AG04450 (cell line): ENCODE data around the gene RAP1GAP. TPM values are rescaled to one million over a fixed set of nuclear protein-coding genes. Genes with fewer than 3 reads are reported as not detected.
A peak's percentile ranks its signal among the peaks of the same experiment; 100 is the strongest.

ENCODE experiments used
- CTCF ChIA-PET: fragments of 300-600, 350-600 bp; formaldehyde crosslinking; extraction: SDS; loops from one replicate; lab custom pipeline; 2022; ENCODE audit warnings: antibody characterized with exemption, inconsistent platforms; lab: Charles Lee
- POLR2A ChIA-PET: fragments of 350-600 bp; formaldehyde crosslinking; extraction: SDS; loops from one replicate; lab custom pipeline; 2021; ENCODE audit warnings: antibody characterized with exemption, inconsistent platforms; lab: Yijun Ruan, JAX
- DNase-seq: peaks from one replicate; pipeline ENCODE4 v3.0.0-alpha.2; 2011; ENCODE audit warnings: low read depth, low spot score
- H3K27ac ChIP-seq: one replicate; pipeline ENCODE4 v1.5.1; 2012; ENCODE audit warnings: low read depth, low read length, control low read depth
- H3K27me3 ChIP-seq: one replicate; pipeline ENCODE4 v1.6.0; 2012; ENCODE audit warnings: low read length; ENCODE audit not compliant: control insufficient read depth, insufficient read depth
- H3K4me3 ChIP-seq: 2 replicates; pipeline ENCODE4 v1.5.1; 2011; ENCODE audit warnings: mild to moderate bottlenecking, low read depth, low read length, control low read depth
- H3K9me3 ChIP-seq: 2 replicates; pipeline ENCODE4 v1.5.1; 2012; ENCODE audit warnings: low read length; ENCODE audit not compliant: control insufficient read depth, insufficient read depth
- polyA plus RNA-seq: library from polyadenylated mRNA; depleted of rRNA; stranded (reverse); fragments of >200 nt; gene quantifications from 2 replicates; pipeline ENCODE4 v1.2.3, GENCODE V29; 2011
- TF ChIP-seq, protein P1 (sequence below): IDR thresholded peaks from 2 replicates; pipeline ENCODE4 v1.5.1; 2011; ENCODE audit warnings: low read depth, low read length, control low read depth, inconsistent platforms

The RAP1GAP gene
- polyA plus RNA-seq, 1 experiment: 0.14 TPM

DNA sequence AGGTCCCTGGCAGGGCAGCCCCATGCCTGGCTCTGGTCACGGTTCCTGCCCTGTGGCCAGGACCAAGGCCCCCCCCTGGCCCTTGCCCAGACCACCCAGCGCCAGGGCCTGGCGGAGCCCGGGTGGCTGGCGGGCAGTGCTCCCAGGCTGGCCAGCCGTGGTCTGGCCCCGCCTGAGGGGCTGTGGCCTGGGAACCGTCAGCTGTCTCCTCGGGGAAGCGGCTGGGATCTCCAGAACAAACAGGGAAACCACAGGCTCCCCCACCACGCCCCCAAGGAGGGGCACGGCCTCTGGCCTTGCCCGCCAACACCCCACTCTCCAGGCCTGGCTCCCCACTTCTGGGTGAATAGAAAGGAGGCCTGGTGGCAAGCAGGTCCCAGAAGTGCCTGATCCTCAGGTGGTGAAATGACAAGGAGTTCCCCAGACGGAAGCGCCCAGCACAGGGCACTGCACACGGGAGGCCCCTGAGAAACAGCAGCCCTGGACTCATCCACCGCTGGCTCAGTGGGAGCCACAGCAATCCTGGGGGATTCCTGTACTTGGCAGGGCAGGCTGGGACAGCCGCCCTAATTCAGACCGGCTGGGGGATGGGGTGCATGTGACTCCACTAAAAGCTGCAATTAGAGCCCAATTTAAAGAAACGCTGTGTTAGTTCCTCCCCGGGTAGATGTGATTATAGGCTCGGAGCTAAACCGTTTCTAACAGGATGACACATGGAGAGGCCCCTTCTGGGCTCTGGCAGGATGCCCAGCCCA is 78.9 kb downstream of the RAP1GAP start:
- H3K4me3 ChIP-seq: no peak overlapping the region
- TF ChIP-seq, protein P1, sequence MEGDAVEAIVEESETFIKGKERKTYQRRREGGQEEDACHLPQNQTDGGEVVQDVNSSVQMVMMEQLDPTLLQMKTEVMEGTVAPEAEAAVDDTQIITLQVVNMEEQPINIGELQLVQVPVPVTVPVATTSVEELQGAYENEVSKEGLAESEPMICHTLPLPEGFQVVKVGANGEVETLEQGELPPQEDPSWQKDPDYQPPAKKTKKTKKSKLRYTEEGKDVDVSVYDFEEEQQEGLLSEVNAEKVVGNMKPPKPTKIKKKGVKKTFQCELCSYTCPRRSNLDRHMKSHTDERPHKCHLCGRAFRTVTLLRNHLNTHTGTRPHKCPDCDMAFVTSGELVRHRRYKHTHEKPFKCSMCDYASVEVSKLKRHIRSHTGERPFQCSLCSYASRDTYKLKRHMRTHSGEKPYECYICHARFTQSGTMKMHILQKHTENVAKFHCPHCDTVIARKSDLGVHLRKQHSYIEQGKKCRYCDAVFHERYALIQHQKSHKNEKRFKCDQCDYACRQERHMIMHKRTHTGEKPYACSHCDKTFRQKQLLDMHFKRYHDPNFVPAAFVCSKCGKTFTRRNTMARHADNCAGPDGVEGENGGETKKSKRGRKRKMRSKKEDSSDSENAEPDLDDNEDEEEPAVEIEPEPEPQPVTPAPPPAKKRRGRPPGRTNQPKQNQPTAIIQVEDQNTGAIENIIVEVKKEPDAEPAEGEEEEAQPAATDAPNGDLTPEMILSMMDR: no peak
- H3K9me3 ChIP-seq: no peaks in the 10 kb centered on the region; the same call in 1 of the 2 replicates
- DNase-seq: no peak
- ChIA-PET CTCF (no interaction called here), POLR2A (no interaction called here)
- H3K27ac ChIP-seq: no peak overlapping the region
- H3K27me3 ChIP-seq: peaks cover 12% of the 10 kb centered on the region

DNA sequence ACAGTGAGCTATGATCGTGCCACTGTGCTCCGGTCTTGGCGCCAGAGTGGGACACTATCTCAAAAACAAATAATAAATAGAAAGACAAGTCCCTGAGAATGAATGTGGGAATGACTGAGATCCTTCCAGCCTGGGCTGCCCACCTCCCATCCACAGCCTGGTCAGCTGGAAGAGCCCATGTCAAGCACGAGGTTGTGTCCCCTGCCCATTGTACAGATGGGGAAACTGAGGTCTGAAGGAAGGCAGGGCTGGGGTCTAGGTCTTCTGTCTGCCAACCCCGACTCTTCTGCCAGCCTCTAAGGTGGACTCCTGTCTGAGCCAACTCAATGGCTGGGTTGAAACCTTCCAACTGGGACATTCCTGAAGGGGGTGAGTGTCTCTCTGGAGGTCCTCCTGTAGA is 79.5 kb downstream of the RAP1GAP start:
- Histone ChIP-seq H3K4me3 (no peak overlapping the region), H3K9me3 (no peaks in the 10 kb centered on the region), H3K27me3 (peaks cover 12% of the 10 kb centered on the region), H3K27ac (no peak overlapping the region)
- no peak for DNase-seq
- TF ChIP-seq, protein P1: no peak
- CTCF ChIA-PET: no interaction called here
- POLR2A ChIA-PET: no interaction called here

DNA sequence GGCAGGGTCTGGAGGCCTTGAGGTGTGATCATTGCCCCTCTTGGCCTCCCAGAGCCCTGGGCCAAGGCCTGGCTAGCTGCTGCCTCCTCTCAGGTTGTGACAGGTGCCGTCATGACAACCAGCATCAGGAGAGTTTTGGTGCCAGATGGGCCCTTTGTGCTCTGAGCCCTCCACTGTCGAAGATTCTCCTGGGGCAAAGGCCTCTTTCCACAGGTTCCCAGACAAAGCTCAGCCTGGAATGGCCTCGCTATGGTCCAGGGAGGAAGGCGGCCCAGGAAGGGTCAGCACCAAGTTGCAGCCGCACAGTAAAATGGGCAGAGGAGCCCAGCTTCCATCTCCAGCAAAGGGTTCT is 81.6 kb downstream of the RAP1GAP start:
- Histone ChIP-seq H3K27me3 (peaks cover 10% of the 10 kb centered on the region), H3K4me3 (no peak overlapping the region), H3K27ac (no peak overlapping the region), H3K9me3 (no peaks in the 10 kb centered on the region)
- CTCF ChIA-PET: interaction anchor here (0.5 kb wide), 1 partner anchor 48 kb away, joined by 3 read pairs; no protein-coding TSS in a partner anchor
- no peak for DNase-seq
- TF ChIP-seq, protein P1: no peak
- POLR2A ChIA-PET: no interaction called here

DNA sequence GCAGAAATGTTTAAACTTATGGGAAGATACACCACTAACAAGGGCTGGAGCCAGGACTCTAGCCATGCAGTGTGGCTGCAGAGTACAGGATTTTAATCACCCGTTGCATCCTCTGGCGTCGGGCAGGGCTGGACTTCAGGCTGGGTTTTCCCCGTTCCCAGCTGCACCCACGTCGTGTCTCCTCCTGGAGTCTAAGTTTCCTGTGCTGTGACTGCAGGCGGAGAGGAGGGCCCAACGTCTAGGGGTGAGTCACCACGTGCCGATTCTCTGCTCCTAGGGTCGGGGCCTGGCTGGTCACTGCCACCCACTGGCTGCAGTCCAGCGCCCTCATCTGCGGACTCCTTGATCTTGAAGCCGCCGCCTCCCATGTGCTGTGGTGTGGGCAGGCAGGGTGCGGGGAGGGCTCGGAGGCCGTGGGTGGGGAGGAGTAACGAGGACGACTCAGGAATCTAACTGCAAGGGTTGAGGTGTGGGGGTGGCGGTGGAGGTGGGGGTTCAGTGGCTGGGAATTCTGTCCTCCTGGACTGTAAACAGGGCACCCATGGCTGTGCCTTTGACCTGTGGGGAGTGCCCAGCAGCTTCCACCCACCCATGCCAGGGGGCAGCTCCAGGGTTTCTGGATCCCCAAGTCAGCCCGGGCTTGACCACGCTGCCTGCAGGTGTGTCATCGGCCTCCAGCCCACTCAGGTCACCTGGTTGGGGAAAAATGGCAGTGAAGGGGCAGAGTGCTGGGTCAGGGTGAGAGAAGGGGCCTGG is 82.1 kb downstream of the RAP1GAP start:
- DNase-seq: peak; percentile 44
- TF ChIP-seq, protein P1: no peak
- ChIA-PET CTCF (interaction anchor here (0.5 kb wide), 1 partner anchor 47 kb away, joined by 3 read pairs; no protein-coding TSS in a partner anchor), POLR2A (no interaction called here)
- Histone ChIP-seq H3K9me3 (no peaks in the 10 kb centered on the region), H3K27ac (no peak overlapping the region), H3K27me3 (peaks cover 9% of the 10 kb centered on the region), H3K4me3 (no peak overlapping the region)

DNA sequence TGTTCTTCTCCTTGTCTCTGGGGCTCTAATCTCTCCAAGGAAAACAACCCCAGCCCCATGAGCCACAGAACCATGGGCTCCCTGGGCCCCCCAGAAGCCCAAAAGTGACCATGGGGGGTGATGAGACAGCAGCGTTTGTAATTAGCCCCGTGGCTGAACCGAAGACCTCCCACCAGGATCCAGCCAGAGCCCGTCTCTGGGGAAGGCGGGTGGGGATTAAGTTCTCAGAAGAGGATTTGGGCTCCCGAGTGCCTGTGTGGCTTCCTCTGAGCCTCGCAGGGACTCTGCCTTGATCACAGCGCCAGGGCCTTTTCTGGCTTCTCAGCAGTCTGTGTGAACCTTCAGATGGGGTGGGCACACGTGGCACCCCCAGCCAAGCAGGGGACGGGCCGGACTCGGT is 82.9 kb downstream of the RAP1GAP start:
- Histone ChIP-seq H3K27me3 (peaks cover 6% of the 10 kb centered on the region), H3K4me3 (no peak overlapping the region), H3K9me3 (no peaks in the 10 kb centered on the region), H3K27ac (no peak overlapping the region)
- ChIA-PET POLR2A (no interaction called here), CTCF (interaction anchor here (1.2 kb wide), 1 partner anchor 217 kb away, joined by 4 read pairs; no protein-coding TSS in a partner anchor)
- DNase-seq: no peak
- TF ChIP-seq, protein P1: no peak
